Measurements from ENCODE around the gene LYZL1. TPM values are rescaled to one million over a fixed set of nuclear protein-coding genes. Genes with fewer than 3 reads are reported as not detected.

Gene LYZL1
- total RNA-seq, 1 donor from 2014 or later: not detected

GRCh38 chr10:29344073-29344820, 55.4 kb downstream of the LYZL1 start:
- Mint-ChIP-seq H3K27me3 (no peaks in the 10 kb centered on the region), H3K4me3 (no peak overlapping the region)
- no peak for DNase-seq (ENCODE audit: extremely low spot score, unreplicated experiment)

GRCh38 chr10:29345144-29345909, 56.5 kb downstream of the LYZL1 start:
- Mint-ChIP-seq H3K36me3 (peaks cover 5% of the 10 kb centered on the region), H3K4me3 (no peak overlapping the region), H3K27ac (no peak overlapping the region), H3K9me3 (peaks cover 17% of the 10 kb centered on the region), H3K4me1 (ENCODE audit: unreplicated experiment) (peaks cover 23% of the 10 kb centered on the region), H3K27me3 (no peaks in the 10 kb centered on the region)
- no peak for DNase-seq (ENCODE audit: extremely low spot score, unreplicated experiment)
- TF ChIP-seq CTCF (conservative IDR thresholded peaks at IDR 0.05): no peak

More at GRCh38 chr10:29344073-29344820, 55.4 kb downstream of the LYZL1 start:
- H3K27ac Mint-ChIP-seq: no peak overlapping the region
- H3K4me1 Mint-ChIP-seq (ENCODE audit: unreplicated experiment): peaks cover 23% of the 10 kb centered on the region
- H3K36me3 Mint-ChIP-seq: peaks cover 5% of the 10 kb centered on the region
- no peak for TF ChIP-seq CTCF (conservative IDR thresholded peaks at IDR 0.05)
- H3K9me3 Mint-ChIP-seq: peaks cover 17% of the 10 kb centered on the region

- Mint-ChIP-seq H3K4me1 (ENCODE audit: unreplicated experiment) (peaks cover 23% of the 10 kb centered on the region), H3K4me3 (no peak overlapping the region), H3K27me3 (no peaks in the 10 kb centered on the region), H3K27ac (no peak overlapping the region), H3K9me3 (peaks cover 17% of the 10 kb centered on the region), H3K36me3 (peaks cover 5% of the 10 kb centered on the region)
- TF ChIP-seq CTCF (conservative IDR thresholded peaks at IDR 0.05): no peak
- DNase-seq (ENCODE audit: extremely low spot score, unreplicated experiment): no peak
Observed at GRCh38 chr10:29345910-29346209, 57.0 kb downstream of the LYZL1 start.

GRCh38 chr10:29346296-29347001, 57.6 kb downstream of the LYZL1 start:
- Mint-ChIP-seq H3K36me3 (peaks cover 5% of the 10 kb centered on the region), H3K27me3 (no peaks in the 10 kb centered on the region), H3K4me1 (ENCODE audit: unreplicated experiment) (peaks cover 23% of the 10 kb centered on the region), H3K27ac (no peak overlapping the region), H3K9me3 (peaks cover 15% of the 10 kb centered on the region), H3K4me3 (no peak overlapping the region)
- no peak for TF ChIP-seq CTCF (conservative IDR thresholded peaks at IDR 0.05)
- DNase-seq (ENCODE audit: extremely low spot score, unreplicated experiment): no peak

GRCh38 chr10:29348836-29349235, 60.0 kb downstream of the LYZL1 start:
- TF ChIP-seq CTCF (conservative IDR thresholded peaks at IDR 0.05): no peak
- Mint-ChIP-seq H3K4me3 (no peak overlapping the region), H3K27me3 (no peaks in the 10 kb centered on the region), H3K4me1 (ENCODE audit: unreplicated experiment) (peaks cover 25% of the 10 kb centered on the region), H3K9me3 (no peaks in the 10 kb centered on the region), H3K27ac (no peak overlapping the region), H3K36me3 (no peaks in the 10 kb centered on the region)
- DNase-seq (ENCODE audit: extremely low spot score, unreplicated experiment): no peak

All from type B pancreatic cell (in vitro differentiated cells).